GM12865 (cell line): Measurements from ENCODE around the gene NEURL1B.

Source experiments
- DNase-seq: peaks from one replicate; pipeline ENCODE4 v3.0.0; 2010; ENCODE audit warnings: low read depth
- H3K4me3 ChIP-seq: 2 replicates; pipeline ENCODE4 v1.5.1; 2011; ENCODE audit warnings: mild to moderate bottlenecking, low read depth, low read length, control low read depth
- TF ChIP-seq, protein P1 (sequence below): IDR thresholded peaks from 2 replicates; pipeline ENCODE4 v1.5.1; 2011; ENCODE audit warnings: low read length, control low read depth, low read depth, inconsistent platforms; ENCODE audit not compliant: insufficient read depth; ENCODE audit errors: missing control alignments

Gene NEURL1B

DNA sequence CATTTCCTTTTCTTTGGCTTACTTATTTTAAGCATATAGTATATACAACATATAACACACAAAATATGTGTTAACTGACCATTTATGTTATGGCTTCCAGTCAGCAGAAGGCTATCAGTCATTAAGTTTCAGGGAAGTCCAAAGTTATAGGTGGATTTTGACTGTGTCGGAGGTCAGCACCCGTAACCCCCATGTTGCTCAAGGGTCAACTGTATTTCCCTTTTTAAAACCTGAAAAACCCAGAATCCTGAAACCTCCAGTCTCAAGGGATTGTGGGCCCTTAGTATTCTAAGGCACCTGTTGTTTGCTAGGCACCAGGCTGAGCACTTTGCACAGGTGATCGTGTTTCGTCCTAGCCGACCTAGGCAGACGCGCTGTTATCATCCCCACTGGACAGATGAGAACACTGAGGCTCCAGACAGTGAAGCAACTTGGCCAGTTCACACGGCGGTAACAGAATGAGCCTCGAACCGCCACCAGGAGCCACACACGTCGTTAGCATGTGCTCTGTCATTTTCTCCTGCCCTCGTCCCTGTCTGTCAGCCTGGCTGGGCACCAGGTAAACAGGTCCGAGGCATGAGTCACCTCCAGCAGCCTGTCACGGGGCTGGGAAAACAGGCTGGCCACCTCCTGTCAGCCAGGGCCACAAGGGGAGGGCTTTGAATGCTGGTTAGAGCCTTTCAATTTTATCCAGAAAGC is 90.1 kb downstream of the NEURL1B start:
- TF ChIP-seq, protein P1, sequence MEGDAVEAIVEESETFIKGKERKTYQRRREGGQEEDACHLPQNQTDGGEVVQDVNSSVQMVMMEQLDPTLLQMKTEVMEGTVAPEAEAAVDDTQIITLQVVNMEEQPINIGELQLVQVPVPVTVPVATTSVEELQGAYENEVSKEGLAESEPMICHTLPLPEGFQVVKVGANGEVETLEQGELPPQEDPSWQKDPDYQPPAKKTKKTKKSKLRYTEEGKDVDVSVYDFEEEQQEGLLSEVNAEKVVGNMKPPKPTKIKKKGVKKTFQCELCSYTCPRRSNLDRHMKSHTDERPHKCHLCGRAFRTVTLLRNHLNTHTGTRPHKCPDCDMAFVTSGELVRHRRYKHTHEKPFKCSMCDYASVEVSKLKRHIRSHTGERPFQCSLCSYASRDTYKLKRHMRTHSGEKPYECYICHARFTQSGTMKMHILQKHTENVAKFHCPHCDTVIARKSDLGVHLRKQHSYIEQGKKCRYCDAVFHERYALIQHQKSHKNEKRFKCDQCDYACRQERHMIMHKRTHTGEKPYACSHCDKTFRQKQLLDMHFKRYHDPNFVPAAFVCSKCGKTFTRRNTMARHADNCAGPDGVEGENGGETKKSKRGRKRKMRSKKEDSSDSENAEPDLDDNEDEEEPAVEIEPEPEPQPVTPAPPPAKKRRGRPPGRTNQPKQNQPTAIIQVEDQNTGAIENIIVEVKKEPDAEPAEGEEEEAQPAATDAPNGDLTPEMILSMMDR, result no peak
- H3K4me3 ChIP-seq, result no peak overlapping the region
- no peak for DNase-seq

- TF ChIP-seq, protein P1, result no peak
Observed at GRCh38 chr5:172731680-172732074, 90.6 kb downstream of the NEURL1B start.

DNA sequence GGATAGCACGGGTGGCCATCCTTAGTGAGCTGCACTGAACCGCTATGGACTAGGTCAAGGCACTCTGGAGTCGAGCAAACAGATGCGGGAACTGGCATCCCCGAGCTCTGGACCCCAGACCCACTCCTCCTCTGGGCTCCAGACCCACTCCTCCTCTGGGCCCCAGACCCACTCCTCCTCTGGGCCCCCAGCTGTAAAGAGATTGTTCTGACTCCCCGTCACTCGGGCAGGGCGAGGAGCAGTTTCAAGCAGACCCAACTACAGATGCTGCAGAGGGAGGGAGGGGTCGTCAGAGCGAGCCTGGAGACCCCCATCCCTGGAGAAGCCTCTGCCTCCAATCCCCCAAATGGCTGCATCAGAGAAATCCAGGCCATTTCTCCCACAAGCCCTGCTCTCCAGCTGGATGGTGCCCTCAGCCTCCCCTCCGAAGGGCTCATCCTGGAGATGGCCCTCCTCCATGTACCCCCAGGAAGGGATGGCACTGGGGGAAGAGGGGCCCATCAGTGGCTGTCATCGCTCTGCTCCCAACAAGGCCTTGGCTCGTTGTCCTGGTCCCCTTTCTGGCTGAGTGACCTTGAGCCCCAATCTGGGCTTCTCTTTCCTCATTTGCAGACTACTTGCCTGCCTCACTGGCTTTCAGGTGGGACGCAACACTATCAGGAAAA is 91.3 kb downstream of the NEURL1B start:
- no peak for DNase-seq
- H3K4me3 ChIP-seq, result no peak overlapping the region
- TF ChIP-seq, protein P1, result no peak

More at GRCh38 chr5:172731680-172732074, 90.6 kb downstream of the NEURL1B start:
- DNase-seq, result no peak
- no peak overlapping the region for H3K4me3 ChIP-seq

DNA sequence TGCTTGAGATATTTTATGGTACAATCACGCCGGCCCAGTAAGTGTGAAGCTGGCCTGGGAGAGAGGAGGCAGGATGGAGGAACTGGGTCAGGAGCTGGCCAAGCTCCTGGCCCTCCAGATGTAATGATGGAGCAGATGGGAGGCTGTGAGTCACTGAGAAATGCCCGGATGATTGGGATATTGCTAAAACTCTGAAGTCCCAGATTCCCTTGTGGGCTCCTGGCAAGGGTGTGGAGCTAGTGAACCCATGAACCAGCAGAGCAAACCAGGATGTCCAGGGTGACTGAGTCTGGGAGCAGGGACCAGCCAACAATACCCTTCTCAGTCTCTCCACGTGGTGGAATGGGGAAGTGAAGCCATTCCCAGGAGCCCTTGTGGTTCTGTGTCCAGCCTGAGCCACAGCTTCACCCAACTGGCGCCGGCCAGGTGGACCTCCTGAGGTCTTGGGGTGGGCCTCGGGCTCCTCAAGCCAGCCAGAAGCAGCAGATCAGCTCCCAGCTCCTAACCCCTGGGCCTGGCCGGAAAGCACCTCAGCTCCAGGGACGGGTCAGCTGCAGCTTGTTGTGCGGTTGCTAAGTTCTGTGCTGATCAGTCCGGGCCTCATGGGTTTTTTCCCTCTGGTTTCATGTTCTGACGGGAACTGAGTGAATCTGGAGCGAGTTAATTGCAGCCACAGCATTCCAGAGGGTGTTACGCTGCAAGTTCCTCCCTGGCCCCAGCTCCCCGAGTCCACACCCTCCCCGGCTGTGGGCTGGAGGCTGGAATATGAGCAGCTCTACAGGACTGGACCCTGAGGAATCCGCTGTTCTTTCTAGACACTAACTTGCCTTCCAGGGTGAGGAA is 92.3 kb downstream of the NEURL1B start:
- H3K4me3 ChIP-seq, result no peak overlapping the region
- DNase-seq, result no peak
- TF ChIP-seq, protein P1, result no peak

GRCh38 chr5:172733974-172734346 is 92.9 kb downstream of the NEURL1B start:
- H3K4me3 ChIP-seq, result no peak overlapping the region
- DNase-seq, result no peak
- TF ChIP-seq, protein P1, result no peak

GRCh38 chr5:172735141-172735831 is 94.2 kb downstream of the NEURL1B start:
- no peak for DNase-seq
- TF ChIP-seq, protein P1, result no peak
- no peak overlapping the region for H3K4me3 ChIP-seq
